WI38 (cell line): ENCODE results near the gene ARRDC5.

Experiments
- H3K4me3 ChIP-seq: 2 replicates; pipeline ENCODE4 v1.5.1; 2011; ENCODE audit warnings: low read depth, mild to moderate bottlenecking, control low read depth, low read length
- CTCF ChIP-seq: IDR thresholded peaks from 2 replicates; pipeline ENCODE4 v1.5.1; 2012; ENCODE audit warnings: low read depth, mild to moderate bottlenecking, control low read depth, low read length

The ARRDC5 gene

GRCh38 chr19:4844348-4845179 is 58.1 kb downstream of the ARRDC5 start:
- no peak for TF ChIP-seq CTCF

GRCh38 chr19:4843647-4843965 is 59.1 kb downstream of the ARRDC5 start:
- no peak for TF ChIP-seq CTCF
- no peak overlapping the region for H3K4me3 ChIP-seq

More at GRCh38 chr19:4844348-4845179, 58.1 kb downstream of the ARRDC5 start:
- H3K4me3 ChIP-seq, result no peak overlapping the region
